IPS-NIHi11 (cell line): ENCODE data around the gene SLC25A13.

Experiments
- DNase-seq: peaks from one replicate; pipeline ENCODE4 v3.0.0; 2012; ENCODE audit warnings: mixed read lengths, low spot score

Gene SLC25A13

DNA sequence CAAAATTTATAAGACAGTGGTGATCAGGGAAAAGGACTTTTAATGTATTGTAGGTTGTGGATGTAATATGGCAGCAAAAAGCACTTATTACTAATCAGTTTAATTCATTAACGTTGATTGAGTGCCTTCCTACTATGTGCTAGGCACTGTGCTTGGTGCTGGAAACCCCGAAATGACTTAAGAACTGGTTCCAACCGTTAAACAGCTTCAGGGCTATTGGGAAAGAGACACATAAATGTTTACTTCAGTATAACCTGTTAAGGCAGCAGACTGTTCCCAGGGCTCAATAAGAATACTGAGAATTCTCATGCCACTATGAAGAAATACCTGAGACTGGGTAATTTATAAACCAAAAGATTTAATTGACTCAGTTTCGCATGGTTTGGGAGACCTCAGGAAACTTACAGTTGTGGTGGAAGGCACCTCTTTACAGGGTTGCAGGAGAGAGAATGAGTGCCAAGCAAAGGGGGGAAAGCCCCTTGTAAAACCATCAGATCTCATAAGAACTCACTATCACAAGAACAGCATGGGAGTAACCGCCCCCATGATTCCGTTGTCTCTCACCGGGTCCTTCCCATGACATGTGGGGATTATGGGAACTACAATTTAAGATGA is 1.1 kb upstream of the SLC25A13 start:
- DNase-seq: no peak

DNA sequence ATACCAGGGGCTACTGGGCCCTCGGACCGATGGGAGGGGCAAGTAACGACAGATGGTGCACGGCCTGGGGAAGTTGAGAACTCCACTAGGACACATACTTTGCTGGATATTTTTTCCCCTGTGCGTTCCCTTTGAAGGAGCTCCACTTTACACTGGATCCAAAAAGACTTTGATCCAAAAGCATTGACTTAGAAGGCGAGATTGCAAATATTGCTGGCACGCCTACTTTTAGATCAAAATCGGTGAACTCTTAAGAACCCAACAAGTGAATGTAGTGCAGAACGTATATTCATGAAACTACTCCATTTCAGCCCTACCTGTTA is 436 bp upstream of the SLC25A13 start:
- DNase-seq: no peak

DNA sequence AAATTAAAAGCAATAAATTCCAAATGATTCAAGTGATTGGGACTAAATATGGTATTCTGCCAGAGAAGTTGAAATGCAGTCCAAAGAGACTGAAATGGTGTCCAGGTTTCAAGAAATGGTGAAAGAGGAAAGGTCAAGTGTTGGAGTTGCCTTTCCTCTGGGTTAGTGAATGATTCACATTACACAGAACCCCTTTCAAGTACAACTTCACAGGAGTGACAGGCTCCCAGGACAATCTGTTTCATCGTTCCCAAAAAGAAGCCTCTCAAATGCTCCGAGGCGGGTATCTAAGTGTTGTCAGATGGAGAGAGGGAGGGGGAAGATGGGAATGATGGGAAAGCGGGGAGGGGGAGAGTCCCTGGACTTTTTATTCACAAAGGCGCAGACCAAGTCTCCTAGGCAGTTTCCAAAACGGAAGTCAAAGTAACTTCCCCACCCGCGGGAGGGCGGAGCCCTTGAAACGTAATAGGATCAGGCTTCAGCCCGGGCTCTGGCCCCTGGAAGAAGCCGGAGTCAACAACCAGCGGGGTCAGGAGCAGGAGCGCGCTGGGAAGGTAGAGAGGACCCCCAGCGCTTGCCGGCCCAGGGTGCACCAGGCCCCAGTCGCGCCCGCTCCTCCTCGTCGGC is 754 bp downstream of the SLC25A13 start:
- DNase-seq: peak; percentile 88

DNA sequence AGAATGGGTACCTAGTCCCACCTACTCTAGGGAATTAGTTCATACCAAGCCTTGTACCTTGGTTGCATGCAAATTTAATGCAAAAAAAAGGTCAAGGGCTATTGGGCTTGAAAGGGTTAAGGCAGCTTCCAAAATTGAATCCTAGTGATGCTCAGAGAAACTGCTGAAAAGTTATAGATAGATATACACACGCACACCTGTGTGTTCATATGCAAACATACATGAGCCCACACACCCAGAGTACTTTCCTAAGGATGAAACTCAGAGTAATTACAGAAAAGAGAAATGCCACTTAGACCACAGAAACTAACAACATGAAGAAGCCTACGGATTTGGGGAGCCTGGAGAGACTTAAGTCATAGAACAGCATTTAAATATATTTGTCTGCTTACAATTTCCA is 1.5 kb downstream of the SLC25A13 start:
- no peak for DNase-seq

DNA sequence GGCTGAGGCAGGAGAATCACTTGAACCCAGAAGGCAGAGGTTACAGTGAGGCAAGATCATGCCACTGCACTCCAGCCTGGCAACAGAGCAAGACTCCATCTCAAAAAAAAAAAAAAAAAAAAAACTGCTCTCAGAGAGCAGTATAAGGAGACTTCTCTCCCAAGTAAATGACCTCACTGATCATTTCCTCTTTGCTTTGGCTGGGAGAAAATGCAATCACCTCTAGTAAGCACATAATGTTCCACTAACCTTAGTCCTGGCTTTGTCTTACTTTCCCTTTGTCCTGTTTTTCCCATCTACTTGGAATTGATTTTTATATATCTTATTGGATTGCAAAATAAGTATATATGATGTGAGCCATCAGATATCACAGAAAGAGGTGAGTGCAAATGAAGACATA is 2.5 kb downstream of the SLC25A13 start:
- no peak for DNase-seq

DNA sequence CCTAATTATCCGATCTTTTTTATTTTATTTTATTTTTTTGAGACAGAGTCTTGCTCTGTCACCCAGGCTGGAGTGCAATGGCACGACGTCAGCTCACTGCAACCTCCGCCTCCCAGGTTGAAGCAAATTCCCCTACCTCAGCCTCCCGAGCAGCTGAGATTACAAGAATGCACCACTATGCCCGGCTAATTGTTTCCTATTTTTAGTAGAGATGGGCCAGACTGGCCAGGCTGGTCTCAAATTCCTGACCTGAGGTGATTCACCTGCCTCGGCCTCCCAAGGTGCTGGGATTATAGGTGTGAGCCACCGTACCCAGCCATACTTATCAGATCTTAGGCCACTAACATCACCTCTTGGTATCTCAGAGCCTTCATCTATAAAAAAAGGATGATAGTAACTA is 4.9 kb downstream of the SLC25A13 start:
- no peak for DNase-seq

DNA sequence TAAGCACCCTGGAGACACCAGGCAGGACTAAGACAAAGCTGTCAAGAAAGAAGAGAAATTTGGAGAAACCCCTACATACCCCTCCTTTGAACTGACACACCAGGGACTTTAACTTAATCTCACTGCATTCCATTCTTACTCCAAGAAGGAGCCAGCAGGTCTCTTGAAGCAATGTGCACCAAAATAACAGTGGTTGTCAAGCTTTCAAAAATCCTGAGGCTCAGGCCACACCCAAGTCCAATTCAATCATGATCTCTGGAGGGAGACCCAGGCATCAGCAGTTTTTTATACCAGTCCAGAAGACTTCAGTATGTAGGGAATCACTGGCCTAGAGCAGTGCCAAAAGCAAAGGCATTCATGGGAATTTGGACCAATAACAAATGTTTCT is 6.8 kb downstream of the SLC25A13 start:
- DNase-seq: no peak

DNA sequence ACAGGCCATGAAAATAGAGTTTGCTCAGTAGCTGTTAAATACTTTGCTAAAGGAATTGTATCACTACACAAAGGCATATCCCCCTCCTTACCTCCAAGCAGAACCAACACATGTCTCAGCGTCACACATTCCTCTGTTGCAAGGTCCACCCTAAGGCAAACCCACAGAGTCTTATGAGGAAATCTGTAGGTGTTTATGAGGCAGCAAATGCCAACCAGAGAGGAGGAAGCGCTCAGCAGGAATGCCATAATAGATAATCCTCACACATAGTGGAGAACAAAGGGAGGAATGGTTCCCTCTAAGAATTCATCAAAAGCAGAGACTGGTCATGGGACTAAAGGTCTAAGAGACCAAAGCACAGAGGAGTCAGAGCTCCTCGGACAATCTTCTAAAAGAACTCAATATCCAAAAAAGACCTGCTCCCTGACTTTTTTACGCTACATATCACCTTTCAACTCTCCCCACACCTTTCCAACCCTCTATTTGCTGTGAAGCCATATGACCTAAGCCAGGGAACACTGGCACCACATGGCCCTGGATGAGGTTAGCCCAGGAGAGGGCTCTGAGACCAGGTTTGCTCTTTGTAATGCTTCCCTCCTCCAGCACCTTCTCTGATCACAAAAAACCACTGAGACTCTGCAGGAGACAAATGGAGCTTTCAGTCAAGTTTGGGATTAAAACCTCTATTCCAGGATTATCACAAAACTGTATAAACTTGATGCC is 7.3 kb downstream of the SLC25A13 start:
- peak; percentile 14 for DNase-seq

DNA sequence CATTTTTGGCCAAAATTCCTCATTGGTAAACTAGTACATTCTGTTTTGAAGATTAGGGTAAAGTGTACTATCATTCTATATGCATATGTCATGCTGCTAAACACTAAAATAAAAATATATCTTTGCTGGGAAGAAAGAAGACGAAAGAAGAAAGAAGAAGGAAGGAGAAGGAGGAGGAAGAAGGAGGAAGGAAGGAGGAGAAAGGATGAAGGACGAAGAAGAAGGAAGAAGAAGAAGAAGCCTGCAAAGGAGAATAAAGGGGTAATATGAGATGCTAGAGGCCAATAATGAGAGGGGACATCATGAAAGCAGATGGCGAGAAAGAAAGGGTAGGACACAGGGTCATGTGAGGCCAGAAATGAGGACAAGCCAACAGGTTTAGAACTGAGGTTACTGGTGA is 8.0 kb downstream of the SLC25A13 start:
- no peak for DNase-seq

DNA sequence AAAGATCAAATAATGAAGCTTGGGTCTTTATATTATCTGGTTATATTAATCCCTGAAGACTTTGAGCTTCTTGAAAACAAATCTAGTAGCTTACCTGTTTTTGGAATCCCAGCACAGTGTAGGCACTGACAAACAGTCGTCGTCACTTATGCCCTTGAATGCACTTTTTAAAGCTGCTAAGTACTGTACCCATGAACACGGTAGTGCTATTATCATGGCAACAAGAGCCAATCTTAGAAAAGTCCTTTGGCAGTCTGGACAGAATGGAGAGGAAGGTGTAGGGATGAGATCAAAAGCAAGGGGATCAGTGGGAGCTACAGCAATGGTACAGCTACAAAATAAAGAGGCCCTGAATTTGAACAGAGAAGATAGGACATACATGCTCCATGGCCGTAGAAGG is 9.4 kb downstream of the SLC25A13 start:
- no peak for DNase-seq

DNA sequence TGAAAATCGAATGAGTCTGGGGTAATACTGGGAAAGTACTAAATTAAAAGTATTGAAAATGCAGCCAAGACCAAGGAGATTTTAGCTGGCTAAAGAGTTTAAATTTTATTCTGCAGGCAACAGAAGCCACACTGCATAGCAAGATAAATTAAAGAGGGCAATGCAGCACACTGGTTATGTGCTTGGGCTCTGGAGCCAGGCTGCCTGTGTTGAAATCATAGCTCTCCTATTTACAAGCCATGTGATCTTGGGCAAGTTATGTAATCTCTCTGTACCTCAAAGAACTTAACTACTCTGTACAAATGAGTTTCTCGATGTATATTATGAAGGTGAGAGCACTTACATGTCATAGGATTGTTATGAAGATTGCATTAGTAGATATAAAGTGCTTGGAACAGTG is 9.9 kb downstream of the SLC25A13 start:
- no peak for DNase-seq

DNA sequence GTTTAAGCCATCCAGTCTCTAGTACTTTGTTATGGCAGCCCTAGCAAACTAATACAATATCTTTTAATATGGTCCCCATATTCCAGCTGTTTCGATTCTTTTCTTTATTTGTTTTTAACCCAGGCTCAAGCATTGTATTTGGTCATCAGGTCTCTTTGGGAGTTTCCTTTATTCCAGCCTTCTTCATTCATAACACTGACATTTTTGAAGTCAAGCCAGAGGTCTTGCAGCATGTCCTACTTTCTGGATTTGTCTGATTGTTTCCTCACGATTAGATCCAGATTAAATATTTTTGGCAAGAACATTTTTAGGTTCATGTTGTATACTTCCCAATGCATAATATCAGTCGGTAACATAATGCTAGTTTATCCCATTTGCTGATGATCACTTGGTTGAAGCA is 11.8 kb downstream of the SLC25A13 start:
- no peak for DNase-seq

DNA sequence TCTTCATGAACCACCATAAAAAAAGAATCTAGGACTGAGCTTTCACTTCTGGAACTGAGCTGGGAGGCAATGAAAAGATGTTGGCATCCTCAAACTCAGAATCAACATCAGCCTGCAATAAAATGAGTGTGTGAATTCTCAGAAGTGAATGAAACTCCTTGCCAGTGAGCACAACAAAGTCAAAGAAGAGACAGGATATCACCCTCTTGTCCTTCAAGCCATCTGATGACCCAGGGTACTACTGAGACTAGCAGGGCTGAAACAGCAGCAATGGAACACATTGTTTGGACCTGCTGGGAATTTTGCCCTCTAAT is 13.0 kb downstream of the SLC25A13 start:
- no peak for DNase-seq

DNA sequence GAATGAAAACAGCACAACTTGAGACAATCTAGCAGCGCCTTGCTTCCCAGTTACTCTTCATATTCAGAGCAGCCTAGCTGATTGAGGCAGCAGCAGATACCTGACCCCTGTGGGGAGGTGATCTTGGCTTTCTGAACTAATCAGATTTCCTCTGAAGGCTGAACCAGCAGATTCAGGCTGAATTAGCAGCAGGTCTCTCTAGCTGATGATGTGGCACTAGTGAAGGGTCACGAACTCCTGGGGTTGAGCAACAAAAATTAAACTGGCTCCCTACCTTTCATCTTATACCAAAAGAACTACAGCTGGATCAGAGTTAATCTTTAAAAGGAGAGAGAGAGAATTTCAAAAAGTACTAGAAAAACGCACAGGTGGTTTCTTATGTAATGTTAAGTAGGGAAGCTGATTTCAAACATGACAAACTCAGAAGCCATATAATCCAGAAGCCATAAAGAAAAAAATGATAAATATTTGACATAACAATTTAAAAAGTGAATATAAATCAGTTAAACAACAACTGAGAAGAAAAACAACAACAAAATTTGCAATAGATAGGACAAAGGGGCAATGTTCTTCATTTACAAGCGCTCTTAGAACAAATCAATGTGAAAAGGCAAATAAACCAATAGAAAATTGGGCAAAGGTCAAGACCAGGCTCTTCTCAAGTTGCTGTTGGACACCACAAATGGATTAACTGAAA is 13.5 kb downstream of the SLC25A13 start:
- DNase-seq: peak; percentile 46

DNA sequence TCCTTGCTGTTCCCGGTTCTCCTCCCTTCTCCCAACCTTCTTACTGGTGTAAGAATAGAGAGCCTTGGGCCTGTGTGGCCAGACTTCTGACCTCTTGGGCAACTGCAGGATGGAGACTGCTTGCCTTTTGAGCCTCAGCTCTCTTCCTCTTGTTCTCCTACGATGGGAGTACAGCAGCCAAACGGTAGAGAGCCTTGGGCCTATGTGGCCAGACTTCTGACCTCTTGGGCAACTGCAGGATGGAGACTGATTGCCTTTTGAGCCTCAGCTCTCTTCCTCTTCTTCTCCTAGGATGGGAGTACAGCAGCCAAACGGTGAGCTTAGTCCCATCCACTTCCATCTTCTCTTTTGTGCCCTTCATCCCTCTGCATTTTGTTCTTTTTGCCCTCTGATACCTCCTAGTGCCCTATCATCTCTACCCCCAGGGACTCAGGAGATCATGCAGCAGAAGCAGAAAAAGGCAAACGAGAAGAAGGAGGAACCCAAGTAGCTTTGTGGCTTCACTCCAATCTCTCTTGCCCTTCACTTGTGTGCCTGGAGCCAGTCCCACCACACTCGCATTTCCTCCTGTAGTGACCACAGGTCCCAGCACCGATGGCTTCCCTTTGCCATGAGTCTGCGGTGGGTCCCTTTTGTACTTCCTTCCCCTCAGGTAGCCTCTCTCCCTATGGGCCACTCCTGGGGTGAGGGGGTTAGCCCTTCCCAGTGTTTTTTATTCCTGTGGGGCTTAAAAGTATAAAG is 15.3 kb downstream of the SLC25A13 start:
- DNase-seq: no peak

DNA sequence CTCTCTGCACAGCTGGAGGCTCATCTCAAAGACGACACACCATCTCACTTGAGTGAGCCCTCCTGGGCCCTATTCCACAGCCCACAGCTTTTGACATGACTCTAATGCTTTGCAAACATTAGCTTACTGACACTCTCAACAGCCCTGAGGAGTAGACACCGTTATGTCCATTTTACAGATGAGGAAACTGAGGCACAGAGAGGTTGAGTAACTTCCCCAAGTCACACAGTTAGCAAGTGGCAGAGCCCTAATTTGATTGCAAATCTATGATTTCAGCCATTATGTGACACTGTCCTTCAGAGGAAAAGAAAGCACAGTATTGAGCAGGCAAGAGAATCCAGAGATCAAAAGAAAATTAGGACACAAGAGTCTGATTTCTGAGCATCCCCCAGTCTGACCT is 16.0 kb downstream of the SLC25A13 start:
- no peak for DNase-seq

DNA sequence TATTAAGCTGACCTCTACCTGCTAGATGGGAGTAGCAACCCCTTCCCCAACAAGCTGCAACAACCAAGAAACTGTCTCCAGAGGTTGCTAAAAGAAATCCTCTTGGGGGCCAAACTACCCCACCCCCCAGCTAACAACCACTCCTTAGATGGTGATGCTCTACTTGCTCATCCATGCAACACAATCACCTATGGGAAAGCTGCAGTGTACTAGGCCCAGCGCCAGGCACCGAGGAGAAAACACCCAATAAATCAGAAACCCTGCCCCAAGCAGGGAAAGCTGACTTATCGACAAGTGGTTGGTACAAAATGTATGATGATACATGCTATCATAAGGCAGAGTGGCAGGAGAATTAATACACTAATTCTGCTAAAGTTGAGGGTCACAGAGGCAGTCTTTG is 17.3 kb downstream of the SLC25A13 start:
- DNase-seq: no peak

DNA sequence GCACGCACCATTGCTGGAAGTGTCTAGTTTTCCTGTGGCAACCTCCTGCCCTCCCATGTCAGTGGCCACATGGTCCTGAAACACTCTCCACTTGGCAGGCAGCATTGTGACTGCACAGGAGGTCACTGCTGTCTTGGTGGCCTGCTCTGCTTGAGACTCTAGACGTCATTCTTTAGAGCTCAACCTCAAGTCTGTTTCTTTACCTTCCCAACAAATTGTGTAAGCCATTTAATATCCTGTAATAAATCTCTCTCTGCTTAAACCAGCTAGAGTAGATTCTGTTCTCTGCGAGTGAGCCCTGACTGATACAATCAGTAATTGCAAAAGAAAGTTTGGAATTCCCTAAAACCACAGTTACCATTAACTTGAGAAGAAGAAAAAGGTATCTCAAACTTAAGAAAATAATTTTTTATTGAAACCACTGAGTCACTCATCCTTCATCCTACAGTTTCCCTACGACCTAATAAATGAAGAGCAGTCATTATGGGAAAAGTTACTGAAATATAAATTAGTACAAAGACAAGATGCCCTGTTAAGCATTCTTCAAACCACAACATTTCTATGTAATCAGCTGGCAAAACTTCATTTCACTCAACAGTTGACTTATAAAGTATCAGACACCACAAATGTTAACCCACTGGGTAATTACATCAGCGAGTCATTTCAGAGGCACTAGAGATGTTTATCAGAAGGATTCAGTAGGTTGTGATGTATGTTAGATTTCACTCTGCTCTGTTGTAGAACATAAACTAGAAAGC is 18.0 kb downstream of the SLC25A13 start:
- DNase-seq: no peak

DNA sequence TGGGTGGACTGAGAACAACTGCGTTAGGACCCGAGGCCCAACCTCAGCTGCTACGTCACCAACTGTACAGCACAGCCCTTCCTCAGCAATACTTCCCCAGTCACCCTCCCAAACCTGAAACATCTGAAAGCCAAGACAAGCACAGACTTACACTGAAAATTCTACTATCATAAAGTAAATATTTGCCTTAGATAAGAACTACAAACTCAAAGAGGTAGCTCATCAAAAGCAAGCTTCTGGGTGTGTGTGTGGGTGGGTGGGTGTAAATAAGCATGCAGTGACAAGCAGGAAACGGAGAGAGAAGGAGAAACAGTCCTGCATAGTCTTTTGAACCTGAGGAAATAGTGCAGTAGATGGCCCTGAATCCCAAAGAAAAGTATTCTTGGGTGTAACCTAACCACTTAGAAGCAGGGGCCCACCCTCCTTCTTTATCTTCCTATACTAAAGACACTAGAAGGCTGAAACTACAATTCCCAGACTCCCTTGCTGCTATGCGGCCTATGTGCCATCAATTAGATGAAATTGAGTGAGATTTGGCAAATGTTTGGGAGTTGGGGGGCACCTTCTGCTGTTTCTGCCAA is 18.7 kb downstream of the SLC25A13 start:
- DNase-seq: no peak

DNA sequence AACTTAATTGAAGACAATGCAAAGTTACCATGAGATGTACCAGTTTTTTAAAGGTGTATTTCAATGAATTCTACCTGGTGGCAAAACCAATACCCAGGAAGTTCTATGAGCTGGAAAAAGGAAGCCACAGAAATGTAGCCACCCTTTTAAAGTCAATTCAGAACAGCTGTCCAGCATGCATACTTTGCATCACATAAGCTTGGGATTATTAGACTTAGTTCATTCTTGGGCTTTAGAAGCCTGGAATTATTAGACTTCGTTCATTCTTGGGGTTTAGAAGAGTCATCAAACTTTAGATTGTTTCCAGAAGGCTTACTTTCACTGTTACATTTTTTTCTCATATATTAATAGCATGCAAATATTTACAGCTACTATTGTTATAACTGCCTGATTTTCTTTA is 20.9 kb downstream of the SLC25A13 start:
- DNase-seq: no peak

DNA sequence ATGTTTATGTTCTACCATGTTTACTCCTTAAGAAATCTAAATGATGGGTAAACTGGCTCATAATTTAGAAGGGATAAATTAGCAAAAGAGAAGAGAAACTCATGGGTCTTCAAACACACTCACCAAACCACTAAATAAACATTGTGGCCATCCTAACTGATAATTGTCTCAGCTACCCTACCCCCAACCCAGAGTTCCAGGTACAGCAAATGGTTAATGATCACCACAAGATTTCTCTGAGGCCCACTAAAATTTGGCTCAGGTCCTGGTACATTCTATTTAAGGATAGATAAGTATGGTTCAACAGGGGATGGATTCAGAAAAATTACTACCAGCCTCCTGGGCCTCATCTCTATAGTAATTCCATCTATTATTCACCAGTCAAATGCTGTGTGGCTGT is 21.4 kb downstream of the SLC25A13 start:
- DNase-seq: no peak

DNA sequence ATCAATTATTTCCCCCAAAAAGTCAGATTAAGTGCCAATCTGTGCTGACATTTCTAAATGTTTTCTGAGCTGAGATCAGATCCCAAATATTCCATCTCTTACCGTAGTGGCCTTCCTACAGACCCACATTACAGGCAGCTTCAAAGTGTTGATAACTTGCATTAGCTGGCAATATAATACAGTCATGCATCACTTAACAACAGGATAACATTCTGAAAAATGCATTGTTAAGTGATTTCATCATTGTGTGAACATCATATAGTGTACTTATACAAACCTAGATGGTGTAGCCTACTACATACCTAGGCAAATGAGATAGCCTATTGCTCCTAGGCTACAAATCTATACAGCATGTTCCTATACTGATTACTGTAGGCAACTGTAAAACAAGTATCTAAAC is 22.4 kb downstream of the SLC25A13 start:
- DNase-seq: no peak
